HT1080 (cell line): Measurements from ENCODE around the gene GALNT9. TPM values are rescaled to one million over a fixed set of nuclear protein-coding genes. Genes with fewer than 3 reads are reported as not detected.
"Not testable (repeated sequence)": the region's sequence is repeated elsewhere in the genome, so short reads cannot be mapped to it uniquely, and the experiment has no call there.

Source experiments
- DNase-seq: peaks from one replicate; pipeline ENCODE4 v3.0.0-alpha.2; 2015; ENCODE audit warnings: low read depth
- total RNA-seq: library from RNA; depleted of rRNA; stranded (reverse); fragments of >200 nt; shearing (Covaris generic); gene quantifications from 2 replicates; pipeline ENCODE4 v1.2.3, GENCODE V29; 2014

The GALNT9 gene
- total RNA-seq, 1 experiment from 2014 or later: not detected

DNA sequence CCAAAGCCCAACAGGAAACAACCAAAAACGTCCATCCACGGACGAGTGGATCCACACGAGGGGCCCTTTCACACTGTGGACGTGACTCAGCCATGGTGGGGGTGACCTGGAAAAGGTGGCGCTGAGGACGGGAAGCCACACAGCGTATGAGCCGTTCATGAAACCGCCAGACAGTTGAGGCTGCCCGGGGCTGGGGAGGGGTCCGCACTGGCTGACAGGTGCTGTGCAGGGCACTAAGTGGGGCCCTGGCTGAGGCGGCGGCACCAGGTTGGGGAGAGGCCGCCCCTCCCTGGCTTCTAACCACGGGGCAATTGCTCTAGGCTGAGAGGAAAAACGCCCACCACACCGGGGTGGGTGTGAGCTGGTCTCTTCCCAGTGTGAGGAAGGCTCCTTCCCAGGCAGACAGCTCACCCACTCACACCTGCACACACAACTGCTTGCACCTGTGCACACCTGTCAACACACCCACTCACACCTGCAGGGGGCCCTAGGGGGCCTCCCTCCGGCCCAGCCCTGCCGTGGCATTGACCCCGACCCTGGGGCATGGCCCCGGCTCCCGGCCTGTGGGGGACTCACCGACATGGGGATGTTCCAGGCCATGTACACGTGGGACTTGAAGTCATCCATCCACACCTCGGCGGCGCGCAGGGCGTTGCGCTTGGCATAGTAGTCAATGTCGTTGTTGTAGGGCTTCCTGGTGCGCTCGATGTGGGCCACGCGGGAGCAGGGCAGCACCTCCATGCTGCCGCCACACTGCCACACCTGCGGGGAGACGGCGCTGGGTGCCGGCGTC, 126.3 kb downstream of the GALNT9 start:
- DNase-seq: no peak

DNA sequence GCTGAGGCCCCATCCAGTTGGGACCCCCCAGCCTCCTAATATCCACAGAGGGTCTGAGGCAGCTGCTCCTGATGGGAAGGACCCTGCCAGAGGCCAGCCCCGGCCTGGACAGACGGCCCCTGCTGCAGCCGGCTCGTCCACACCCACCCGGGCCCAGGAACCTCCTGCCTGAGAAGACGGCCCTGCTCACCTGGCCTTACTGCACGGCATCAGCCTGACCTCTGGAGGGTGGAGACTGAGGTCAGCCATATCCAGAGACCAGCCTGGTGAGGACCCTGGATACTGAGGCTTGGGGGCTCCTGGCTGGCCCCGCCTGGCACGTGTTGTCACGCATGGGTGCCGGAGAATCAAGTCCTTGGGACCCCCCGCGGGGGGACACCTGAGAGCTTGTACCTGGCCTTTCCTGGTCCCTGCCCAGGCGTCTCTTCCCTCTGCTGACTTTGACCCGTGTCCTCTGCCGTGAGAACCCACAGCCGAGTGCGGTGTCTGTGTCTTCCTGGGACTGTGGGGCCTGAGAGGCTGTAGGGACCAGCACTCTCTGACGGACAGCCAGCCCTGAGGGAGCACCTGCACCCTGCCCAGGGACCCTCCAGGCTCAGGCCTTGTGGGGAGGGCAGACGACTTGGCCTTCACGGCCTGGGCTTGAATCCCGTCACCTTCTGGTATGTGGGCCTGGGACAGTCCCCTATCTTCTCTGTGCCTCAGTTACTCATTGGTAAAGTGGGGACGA, 127.8 kb downstream of the GALNT9 start:
- no peak for DNase-seq

DNA sequence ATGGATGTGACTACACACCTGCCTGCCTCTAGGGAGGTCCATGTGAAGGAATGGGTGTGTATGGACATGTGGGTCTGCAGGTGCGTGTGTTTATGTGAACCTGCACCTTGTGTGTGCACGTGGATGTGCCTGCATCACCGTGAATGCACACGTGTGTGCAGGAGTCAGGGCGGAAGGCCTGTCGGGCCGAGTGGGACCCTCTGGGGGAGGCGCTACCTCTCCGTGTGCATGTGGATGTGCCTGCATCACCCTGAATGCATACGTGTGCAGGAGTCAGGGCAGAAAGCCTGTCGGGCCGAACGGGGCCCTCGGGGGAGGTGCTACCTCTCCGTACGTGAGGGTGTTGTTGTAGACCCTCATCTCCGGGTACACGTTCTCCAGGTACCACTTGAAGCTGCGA, 128.6 kb downstream of the GALNT9 start:
- DNase-seq: no peak

DNA sequence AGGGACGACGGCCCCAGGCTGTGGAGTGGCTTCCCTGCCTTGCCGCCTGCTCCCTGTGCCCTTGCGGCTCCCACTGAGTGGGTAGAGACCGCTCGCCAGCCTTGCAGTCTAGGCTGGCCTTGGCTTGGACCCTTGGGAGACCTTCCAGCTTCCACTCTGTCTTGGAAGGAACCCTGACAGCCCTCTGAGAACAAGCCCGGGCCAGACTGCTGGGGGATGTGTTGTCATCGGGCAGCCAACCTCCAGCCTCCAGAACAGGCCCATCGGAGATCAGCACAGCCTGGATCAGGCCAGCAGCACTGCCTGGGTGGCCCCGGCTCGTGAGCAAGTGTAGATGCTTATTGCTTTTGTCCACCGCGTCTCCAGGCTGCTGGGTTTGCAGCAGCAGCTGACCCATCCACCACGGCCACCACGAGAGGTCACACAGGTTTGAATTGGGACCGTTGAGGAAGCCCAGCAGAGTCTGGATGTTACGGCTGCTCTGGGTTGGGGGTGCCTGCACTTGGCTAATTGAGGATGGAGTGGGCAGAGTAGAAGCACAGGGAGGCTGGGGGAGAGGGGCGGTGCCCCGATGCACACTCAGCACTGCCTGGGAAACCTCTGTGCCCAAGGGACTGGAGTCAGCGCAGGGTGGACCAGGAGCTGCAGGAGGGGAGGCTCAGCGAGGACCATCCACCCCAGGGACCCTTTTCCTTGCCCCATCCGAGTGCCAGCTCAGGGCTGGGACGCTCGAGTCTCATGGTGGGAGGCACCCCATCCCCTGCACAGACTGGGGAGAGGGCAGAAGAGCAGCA, 129.7 kb downstream of the GALNT9 start:
- no peak for DNase-seq

DNA sequence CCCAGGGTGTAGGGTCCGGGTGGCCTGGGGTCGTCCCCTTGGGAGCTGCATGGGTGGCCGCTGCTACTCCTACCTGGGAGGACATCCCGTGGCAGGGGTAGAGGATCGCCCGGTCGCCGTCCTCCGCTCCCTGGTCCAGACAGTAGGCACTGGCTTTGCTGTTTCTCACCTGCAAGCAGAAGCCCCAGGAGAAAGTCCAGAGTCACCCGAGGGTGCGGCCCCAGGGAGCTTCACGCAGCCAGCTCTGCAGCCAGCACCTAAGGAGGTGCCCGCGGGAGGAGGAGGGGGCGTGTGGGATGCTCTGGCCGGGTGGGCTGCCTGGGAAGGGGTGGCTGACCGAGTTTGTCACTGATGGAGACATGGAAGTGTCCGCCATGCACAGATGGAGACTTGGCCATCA, 130.3 kb downstream of the GALNT9 start:
- DNase-seq: no peak

DNA sequence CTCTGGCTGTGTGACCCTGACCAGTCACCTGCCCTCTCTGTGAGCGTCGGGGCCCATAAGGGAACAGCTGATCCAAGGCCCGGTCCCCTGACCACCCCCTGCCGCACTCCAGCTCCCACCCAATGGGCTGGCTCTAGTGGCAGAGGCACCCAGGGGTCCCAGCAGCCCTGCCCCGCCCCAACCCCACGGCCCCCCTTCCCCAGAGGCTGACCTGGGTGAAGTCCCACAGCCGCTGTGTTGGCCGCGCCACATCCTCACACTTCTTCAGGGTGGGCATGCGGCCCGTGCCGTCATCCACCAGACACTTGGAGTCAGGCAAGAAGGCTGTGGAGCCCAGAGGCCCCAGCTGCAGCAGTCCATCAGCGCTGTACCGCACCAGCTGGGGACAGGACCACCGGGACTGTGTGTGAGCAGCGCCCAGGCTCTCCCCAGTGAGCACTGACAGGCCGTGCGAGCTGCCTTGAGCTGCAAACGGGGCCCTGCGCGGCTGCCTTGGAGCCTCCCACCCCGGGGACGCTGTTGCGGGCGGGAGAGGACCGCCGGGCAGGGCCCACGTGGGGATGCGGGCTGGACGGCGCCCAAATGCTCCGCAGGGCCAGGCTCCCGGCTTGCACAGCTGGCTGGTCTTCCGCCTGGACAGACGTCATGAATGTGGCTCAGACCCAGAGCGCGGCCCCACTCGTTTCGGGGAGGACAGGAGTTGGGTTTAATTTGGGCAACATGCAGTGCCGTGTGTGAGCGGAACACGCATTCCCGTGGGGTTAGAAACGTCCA, 131.6 kb downstream of the GALNT9 start:
- DNase-seq: no peak

DNA sequence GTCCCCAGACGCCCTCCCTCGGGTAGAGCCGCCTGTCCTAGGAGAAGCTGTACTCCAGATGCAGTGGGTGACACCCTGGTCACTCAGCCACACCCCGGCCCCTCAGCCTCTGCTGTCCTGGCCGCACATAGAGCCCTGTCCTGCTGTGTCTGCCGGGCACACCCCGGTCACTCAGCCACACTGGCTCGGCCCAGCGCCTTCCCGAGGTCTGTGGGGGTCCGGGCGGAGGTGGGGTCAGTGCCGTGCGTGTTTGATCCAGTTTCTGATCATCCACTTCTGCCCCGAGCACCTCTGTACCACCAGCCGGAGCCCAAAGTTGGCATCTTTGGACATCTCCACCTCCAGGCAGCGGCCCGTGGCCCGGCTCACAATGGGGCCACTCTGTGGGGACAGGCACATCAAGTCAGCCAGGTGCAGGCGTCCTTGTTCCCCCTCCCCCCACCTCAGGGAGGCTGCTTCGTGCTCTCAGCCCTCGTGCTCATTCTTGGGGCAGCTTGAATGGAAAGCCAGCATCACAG, 132.5 kb downstream of the GALNT9 start:
- no peak for DNase-seq

DNA sequence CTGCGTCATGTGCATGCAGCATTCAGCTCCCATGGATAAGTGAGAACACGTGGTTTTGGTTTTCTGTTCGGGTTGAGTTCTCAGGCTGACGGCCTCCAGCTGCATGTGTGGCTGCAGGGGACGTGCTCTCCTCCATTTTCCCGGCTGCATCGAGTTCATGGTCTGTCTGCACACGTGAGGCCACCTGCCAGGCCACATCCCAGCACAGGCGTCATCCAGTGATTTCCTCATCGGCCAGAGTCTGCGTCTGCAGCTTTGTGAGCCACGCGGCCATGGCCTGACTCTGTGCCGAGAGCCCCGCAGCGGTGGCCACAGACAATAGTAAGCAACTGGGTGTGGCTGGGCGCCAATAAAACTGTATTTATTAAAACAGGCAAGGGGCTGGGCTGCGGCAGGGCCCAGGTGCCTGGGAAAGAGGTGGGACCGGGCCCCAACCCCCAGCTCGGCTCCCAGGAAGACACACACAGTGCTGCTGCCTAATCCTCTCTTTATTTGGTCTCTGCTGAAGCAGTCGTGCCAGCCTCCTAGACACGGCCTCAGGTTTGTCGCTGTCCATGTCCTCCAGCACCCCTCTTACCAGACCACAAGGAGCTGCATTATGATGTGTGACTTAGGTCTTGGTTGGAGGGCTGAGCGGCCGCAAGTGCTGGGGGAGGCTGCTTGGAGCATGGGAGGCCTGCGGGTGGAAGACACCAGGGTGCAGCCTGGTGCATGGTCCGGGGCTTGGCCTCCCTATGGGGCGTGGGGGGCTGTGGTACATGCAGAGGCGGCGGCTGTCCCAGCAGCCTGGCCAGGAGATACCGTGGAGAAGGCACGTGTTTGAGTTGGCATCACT, 133.1 kb downstream of the GALNT9 start:
- DNase-seq: no peak

DNA sequence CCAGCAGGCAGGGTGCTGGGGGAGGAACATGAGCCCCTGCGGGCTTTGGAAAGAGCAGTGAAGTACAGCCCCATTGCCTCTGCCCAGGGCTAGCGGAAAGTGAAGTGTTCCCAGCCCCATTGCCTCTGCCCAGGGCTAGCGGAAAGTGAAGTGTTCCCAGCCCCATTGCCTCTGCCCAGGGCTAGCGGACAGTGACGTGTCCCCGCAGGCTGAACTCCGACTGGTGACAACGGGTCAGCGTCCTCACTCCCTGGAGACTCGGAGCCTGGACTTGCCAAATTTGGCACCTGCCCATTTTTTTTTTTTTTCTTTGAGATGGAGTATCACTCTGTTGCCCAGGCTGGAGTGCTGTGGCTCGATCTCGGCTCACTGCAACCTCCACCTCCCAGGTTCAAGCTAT, 134.1 kb downstream of the GALNT9 start:
- DNase-seq: not testable (repeated sequence)

DNA sequence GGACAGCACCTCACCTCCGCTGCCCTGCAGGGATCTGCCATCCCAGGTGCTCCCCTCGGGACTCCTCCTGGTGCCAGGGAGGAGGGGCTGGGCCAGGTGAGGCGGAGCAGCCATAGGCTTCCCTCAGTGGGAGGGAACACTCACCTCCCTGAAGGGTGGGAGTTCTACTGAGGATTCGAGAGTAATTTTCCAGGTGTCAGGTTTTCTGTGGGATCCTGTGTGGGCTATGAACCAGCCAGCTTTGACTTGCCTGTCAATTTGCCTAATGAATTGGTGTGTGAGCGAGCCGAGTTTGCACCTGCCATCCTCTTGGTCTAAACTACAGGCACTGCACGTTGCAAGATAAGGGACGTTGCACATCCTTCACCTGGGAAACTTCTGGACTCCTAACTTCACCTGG, 134.8 kb downstream of the GALNT9 start:
- DNase-seq: no peak

DNA sequence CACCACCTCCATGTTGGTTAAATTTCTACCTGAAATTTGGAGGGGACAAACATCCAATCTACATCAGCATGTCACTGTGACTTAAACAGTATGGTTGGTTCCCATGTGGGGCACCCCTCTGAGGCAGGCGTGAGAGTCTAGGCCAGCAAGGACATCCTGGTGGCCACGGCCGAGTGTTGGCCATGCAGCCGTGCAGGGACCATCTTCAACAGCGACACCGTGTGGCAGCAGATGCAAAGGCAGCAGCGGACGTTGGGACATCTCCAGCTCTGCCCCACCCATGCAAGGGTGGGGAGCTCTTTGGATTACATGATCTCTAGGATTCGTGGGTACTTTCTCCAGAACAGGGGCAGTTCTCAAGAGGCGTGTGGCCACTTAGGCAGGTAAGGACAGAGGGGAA, 135.3 kb downstream of the GALNT9 start:
- DNase-seq: no peak

DNA sequence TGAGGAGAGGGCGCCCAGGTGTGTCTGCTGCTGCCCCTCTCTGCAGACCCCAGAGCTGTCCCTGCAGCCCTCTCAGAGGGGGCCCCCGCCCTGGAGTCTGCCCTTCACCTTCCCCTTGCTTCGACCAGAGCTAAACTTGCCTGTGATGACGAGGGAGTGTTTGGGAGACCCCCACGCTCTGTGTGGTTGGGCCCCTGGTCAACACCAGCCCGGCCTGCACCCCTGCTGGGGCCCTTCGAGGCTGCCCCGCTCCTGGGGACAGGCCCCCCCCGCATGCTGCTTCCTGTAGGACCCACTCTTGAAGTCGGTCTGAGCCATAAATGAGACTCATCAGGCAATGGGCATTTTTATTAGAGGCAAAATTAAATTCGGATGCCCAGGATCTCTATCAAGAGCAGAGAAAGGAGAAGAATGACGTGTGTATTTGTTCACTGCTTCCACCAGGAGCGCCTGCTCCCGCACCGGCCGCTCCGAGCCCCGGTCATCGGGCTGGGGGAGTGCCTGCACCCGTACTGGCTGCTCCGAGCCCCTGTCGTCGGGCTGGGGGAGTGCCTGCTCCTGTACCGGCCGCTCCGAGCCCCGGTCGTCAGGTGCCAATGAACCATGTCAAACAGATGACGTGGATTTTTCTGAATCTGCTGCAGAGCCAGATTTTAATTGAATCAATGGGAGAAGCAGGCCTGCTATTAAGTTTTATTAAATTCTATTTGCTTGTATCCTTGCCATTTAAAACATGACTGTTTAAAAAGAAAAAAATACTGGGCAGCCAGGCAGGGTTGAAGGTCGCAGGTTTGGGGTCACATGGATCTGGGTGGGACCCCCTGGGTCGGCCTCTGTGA, 137.5 kb downstream of the GALNT9 start:
- DNase-seq: no peak

DNA sequence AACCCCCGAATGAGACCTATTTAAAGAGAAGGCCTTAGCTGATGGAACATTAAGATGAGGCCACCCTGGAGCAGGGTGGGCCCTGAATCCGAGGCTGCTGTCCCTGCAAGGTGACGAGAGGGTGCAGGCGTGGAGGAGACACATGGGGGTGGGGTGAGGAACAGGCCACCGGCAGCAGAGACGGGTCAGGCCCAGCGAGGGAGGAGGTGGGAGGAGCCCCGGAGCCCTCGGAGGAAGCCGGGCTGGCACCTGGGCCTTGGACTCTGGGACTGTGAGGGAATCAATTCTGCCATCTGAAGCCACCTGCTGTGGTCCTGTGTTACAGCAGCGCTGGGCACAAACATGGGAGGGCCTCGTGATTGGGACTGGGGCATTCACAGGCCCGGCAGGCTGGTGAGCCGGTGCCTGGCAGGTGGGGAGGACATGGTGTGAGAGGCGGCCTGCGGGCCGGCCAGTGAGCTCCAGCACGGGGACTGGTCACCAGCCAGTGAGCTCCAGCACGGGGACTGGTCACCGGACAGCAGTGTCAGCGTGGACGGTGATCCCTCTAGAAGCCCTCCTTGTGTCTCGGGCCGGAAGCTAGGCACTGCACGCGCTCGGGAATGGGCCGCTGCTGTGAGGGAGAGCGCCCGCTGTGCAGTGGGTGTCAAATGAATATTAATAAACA, 138.4 kb downstream of the GALNT9 start:
- no peak for DNase-seq

DNA sequence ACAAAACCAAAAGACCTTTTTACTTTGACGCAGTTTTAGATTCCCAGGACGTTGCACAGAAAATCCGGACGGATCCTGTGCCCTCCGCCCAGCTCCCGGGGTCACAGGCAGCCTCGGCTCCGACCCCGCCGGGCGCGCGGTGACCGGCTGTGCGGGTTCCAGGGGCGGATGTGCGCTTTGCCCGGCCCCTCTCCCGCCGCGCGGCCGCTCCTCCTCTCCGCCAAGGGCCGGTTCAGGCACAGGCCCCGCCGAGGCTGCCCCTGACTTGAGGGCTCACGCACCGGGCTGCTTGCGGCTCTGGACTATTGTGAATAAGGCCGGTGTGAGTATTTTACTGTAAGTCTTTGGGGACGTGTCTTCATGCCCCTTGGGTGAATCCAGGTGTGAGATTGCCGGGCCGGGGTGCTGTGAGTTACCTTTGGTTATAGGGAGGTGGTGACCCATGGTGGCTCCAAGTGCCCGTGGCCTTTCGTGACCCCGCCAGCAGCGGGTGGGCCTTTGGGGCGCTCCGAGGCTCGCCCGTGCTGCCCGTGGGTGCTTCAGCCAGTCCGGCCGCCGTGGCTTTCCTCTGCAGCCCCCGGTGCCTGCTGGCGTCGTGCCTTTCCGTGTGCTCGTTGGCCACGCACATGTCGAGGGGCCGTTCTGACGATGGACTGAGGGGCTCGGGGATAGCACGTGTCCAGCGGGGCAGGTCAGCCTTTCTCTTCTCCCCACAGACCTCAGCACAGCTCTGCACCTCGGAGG, 139.2 kb downstream of the GALNT9 start:
- no peak for DNase-seq

DNA sequence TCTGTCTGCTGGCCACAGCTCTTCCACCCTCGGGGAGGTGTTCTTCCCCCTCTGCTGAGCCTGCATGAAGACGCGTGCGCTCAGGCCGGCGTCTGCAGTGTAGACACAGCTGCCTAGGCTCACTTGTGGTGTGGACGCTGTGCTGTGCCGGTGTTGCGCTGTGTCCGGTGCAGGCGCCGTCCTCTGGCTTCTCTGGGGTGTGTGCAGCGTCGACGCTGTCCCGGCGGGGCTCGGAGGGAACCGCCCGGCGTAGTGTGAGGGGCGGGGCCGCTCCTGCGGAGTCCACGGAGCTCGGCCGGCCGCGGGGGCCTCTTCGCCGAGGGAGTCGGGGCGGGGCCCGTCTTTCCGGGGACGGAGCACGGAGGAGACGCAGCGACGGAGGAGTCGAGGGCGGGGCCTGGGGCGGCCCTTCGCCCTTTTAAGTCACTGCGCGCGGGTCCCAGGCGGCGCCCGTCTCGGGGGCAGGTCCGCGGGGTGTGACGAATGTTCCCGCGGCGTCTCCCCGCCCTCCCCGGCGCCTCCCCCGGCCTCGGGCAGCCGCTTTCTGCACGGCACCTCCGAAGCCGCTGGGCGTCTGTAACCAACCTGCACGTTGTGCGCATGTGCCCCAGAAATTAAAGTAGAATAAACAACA, 139.9 kb downstream of the GALNT9 start:
- DNase-seq: peak; percentile 24

DNA sequence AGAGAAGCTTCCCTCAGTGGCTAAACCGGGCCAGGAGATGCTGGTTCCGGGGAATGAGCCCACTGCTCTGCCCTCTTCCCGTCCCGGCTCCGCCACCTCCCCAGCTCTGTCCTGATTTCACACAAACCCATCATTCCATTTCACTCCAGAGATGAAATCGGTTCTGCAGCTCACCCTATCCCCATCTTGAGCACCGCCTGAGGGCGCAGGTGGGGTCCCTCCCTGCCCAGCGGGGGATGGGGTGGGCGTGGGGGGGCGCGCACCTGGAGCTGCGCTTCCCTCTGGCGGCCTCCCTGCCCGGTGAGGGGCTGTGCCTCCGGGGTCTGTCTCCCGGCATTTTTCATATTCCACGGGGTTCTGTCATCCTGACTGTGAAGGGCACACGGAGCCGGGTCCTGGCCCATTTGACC, 140.5 kb downstream of the GALNT9 start:
- DNase-seq: no peak

DNA sequence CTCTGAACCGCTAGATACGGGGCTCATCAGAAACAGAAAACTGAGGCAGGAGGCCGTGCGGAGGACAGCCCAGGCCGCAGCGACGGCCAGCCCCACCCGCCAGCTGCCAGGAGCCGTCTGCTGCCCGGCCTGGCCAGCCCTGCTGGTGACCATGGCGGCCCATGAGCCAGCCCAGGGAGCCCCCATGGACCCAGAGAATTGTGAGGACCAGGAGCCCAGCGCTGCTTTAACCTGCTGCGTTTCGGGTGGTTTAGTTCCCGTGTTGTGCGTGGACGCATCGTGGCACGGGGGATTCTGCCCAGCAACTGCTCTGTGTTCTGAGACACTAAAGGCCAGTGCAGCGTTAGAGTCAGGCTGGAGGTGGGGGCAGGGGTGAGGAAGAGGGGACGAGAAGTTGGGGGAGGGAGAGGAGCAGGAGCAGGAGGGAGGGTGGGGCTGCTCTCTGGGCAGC, 140.9 kb downstream of the GALNT9 start:
- no peak for DNase-seq
